Endothelial cell of umbilical vein (primary cell): Measurements from ENCODE around the gene ZSCAN2. TPM values are rescaled to one million over a fixed set of nuclear protein-coding genes. Genes with fewer than 3 reads are reported as not detected.

Experiments used
- BruUV-seq: library from RNA; stranded (reverse); fragments of 400-500 nt; replicated peaks from 2 replicates; lab custom pipeline; 2021; lab: Mats Ljungman, UMichigan
- CTCF ChIA-PET: fragments of 300-600, 350-600 bp; sonication (Branson Sonifier 250); formaldehyde crosslinking; loops from one replicate; lab custom pipeline; 2021; ENCODE audit warnings: antibody characterized with exemption, inconsistent platforms; lab: Charles Lee
- POLR2A ChIA-PET: fragments of 300-600, 350-600 bp; sonication (Branson Sonifier 250); formaldehyde crosslinking; loops from one replicate; lab custom pipeline; 2021; ENCODE audit warnings: antibody characterized with exemption, inconsistent platforms; lab: Charles Lee
- DNase-seq: peaks from one replicate; pipeline ENCODE4 v3.0.0-alpha.2; 2011; ENCODE audit warnings: low read depth, low spot score
- FAIRE-seq: peaks from 2 replicates; lab custom pipeline; 2011; peaks lifted over from hg19 to GRCh38; lab: Jason Lieb, UNC
- H2AFZ ChIP-seq: 2 replicates; pipeline ENCODE4 v1.6.0; 2012; ENCODE audit warnings: low read depth, low read length, control low read depth, inconsistent platforms
- H3K27ac ChIP-seq: 2 replicates; pipeline ENCODE4 v1.5.1; 2011; ENCODE audit warnings: low read depth, mild to moderate bottlenecking, control low read depth, low read length, moderate library complexity; ENCODE audit not compliant: insufficient read depth
- H3K27me3 ChIP-seq, 2 experiments: 2 replicates each; pipeline versions ENCODE4 v1.6.0 to v1.6.1; 2011; ENCODE audit warnings: low read length in 2 of 2, mixed read lengths in 1 of 2; ENCODE audit not compliant: control insufficient read depth in 2 of 2, insufficient read depth in 2 of 2
- H3K36me3 ChIP-seq, 2 experiments: 2 replicates in 1 of 2; 3 replicates in 1 of 2; pipeline ENCODE4 v1.5.1; 2011; ENCODE audit warnings: low read length in 2 of 2, mild to moderate bottlenecking in 1 of 2, moderate library complexity in 1 of 2; ENCODE audit not compliant: control insufficient read depth in 2 of 2, insufficient read depth in 2 of 2; ENCODE audit errors: extremely low read depth in 1 of 2
- H3K4me1 ChIP-seq: 3 replicates; pipeline ENCODE4 v1.5.1; 2011; ENCODE audit warnings: mild to moderate bottlenecking, low read length; ENCODE audit not compliant: control insufficient read depth, insufficient read depth; ENCODE audit errors: extremely low read depth
- H3K4me2 ChIP-seq: 2 replicates; pipeline ENCODE4 v1.6.1; 2011; ENCODE audit warnings: low read length, control low read depth, mixed read lengths; ENCODE audit not compliant: insufficient read depth
- H3K4me3 ChIP-seq, 3 experiments: fragments of 200-600 bp in 1 of 3; sonication (generic), shearing (Covaris generic) in 1 of 3; replicated peaks in 1 of 3; 2 replicates each; pipeline ENCODE4 v1.5.1; 2011 to 2016; ENCODE audit warnings: control low read depth in 3 of 3, low read length in 3 of 3, mild to moderate bottlenecking in 2 of 3, inconsistent platforms in 1 of 3, low read depth in 1 of 3, moderate library complexity in 1 of 3; ENCODE audit not compliant: insufficient read depth in 1 of 3
- H3K79me2 ChIP-seq: 2 replicates; pipeline ENCODE4 v1.6.0; 2012; ENCODE audit warnings: low read length, inconsistent platforms; ENCODE audit not compliant: control insufficient read depth, insufficient read depth
- H3K9ac ChIP-seq: replicated peaks from 2 replicates; pipeline ENCODE3; 2011; ENCODE audit warnings: low read length, control low read depth; ENCODE audit not compliant: insufficient read depth; ENCODE audit errors: extremely low read depth
- H3K9me1 ChIP-seq: replicated peaks from 3 replicates; pipeline ENCODE4 v1.6.0; 2011; ENCODE audit warnings: mild to moderate bottlenecking, low read length; ENCODE audit not compliant: control insufficient read depth, insufficient read depth; ENCODE audit errors: extremely low read depth
- H3K9me3 ChIP-seq: replicated peaks from 2 replicates; pipeline ENCODE4 v1.5.1; 2012; ENCODE audit warnings: low read length, inconsistent platforms; ENCODE audit not compliant: control insufficient read depth, insufficient read depth
- H4K20me1 ChIP-seq: replicated peaks from 2 replicates; pipeline ENCODE3; 2011; ENCODE audit warnings: mild to moderate bottlenecking, low read length; ENCODE audit not compliant: control insufficient read depth, insufficient read depth; ENCODE audit errors: extremely low read depth
- EZH2 ChIP-seq: IDR thresholded peaks from 2 replicates; pipeline ENCODE4 v1.6.1; 2012; ENCODE audit warnings: borderline replicate concordance, low read depth, mild to moderate bottlenecking, moderate library complexity, low read length, inconsistent platforms; ENCODE audit not compliant: severe bottlenecking
- FOS ChIP-seq: IDR thresholded peaks from 2 replicates; pipeline ENCODE4 v1.6.1; 2011; ENCODE audit warnings: mild to moderate bottlenecking, low read length, moderate library complexity, borderline replicate concordance; ENCODE audit not compliant: insufficient read depth
- GATA2 ChIP-seq: IDR thresholded peaks from 2 replicates; pipeline ENCODE4 v1.7.0; 2011; ENCODE audit warnings: low read depth, mild to moderate bottlenecking, moderate library complexity, mixed read lengths, low read length; ENCODE audit not compliant: insufficient read length, insufficient read depth
- JUN ChIP-seq: IDR thresholded peaks from 2 replicates; pipeline ENCODE4 v1.6.1; 2011; ENCODE audit warnings: borderline replicate concordance, low read depth; ENCODE audit not compliant: insufficient read length, insufficient read depth
- MYC ChIP-seq: IDR thresholded peaks from one replicate; pipeline ENCODE4 v1.6.1; 2011; ENCODE audit warnings: mild to moderate bottlenecking, low read depth, low read length
- POLR2A ChIP-seq: IDR thresholded peaks from 2 replicates; pipeline ENCODE4 v1.6.1; 2012; ENCODE audit warnings: low read depth, mild to moderate bottlenecking, control low read depth, low read length
- dilution Hi-C: fragments of 300-500 bp; cut with MboI; formaldehyde crosslinking; loops from one replicate; pipeline ENCODE4 v1.15.0; 2019; ENCODE audit warnings: low sequenced_read_pairs; ENCODE audit not compliant: extremely low pct_ligation_motif_present
- intact Hi-C: fragments of 100-400 bp; cut with micrococcal nuclease; formaldehyde crosslinking; loops from one replicate; pipeline ENCODE4 v1.10.0; 2022
- polyA plus RNA-seq, 4 experiments: library from polyadenylated mRNA; depleted of rRNA in 3 of 4; stranded (reverse) in 3 of 4; unstranded in 1 of 4; fragments of >200 nt; gene quantifications; 2 replicates each; pipeline versions ENCODE4 v1.2.1 to v1.2.3, GENCODE V29; 2011 to 2012; ENCODE audit warnings: missing spikeins in 1 of 4
- total RNA-seq: library from RNA; stranded (reverse); gene quantifications from 2 replicates; pipeline ENCODE4 v1.2.3, GENCODE V29; 2021
- TF ChIP-seq, protein P1 (sequence below), 2 donors: IDR thresholded peaks; 1 replicate in 1 of 2; 2 replicates in 1 of 2; pipeline ENCODE4 v1.5.1; 2011; ENCODE audit warnings: low read length in 2 of 2, mild to moderate bottlenecking in 2 of 2, moderate library complexity in 2 of 2, control low read depth in 1 of 2, inconsistent platforms in 1 of 2, low read depth in 1 of 2; ENCODE audit not compliant: insufficient read depth in 1 of 2; ENCODE audit errors: extremely low read depth in 1 of 2

The ZSCAN2 gene
- total and polyA plus RNA-seq, 2 donors (not counting 3 experiments of a cell fraction or from before 2014, with no cell fraction given), result 12.9 to 13.5 TPM

DNA sequence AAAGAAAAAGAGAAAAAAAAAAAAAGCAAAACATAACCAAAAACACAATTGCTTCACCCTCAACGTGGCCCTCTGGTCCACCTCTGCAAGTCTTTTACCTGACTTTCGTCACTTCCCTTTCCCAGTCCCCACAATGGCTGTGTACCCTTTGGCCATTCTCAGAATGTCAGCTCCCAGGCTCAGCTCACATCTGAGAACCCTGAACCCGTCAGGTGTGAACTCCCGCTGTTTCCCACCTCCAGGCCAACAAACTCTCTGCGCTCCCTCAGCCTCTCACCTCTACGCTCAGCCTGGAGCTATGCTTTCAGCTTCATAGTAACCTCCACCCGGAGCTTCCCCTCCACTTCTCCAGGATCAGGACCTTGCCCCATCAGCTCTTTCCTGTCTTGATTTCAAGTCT lies 23.6 kb downstream of the ZSCAN2 start:
- TF ChIP-seq POLR2A, result no peak
- no peak for TF ChIP-seq EZH2
- TF ChIP-seq, protein P1, sequence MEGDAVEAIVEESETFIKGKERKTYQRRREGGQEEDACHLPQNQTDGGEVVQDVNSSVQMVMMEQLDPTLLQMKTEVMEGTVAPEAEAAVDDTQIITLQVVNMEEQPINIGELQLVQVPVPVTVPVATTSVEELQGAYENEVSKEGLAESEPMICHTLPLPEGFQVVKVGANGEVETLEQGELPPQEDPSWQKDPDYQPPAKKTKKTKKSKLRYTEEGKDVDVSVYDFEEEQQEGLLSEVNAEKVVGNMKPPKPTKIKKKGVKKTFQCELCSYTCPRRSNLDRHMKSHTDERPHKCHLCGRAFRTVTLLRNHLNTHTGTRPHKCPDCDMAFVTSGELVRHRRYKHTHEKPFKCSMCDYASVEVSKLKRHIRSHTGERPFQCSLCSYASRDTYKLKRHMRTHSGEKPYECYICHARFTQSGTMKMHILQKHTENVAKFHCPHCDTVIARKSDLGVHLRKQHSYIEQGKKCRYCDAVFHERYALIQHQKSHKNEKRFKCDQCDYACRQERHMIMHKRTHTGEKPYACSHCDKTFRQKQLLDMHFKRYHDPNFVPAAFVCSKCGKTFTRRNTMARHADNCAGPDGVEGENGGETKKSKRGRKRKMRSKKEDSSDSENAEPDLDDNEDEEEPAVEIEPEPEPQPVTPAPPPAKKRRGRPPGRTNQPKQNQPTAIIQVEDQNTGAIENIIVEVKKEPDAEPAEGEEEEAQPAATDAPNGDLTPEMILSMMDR (IDR thresholded peaks at IDR 0.05; ENCODE audit: extremely low read depth in 1 of 2, insufficient read depth in 1 of 2, low read depth in 1 of 2, low read length in 2 of 2), result no peak
- TF ChIP-seq JUN, result no peak
- no peak for TF ChIP-seq GATA2
- no peak for TF ChIP-seq MYC
- no peak for TF ChIP-seq FOS
- Histone ChIP-seq H3K36me3 (peaks cover 6 to 24% of the 10 kb centered on the region in 2 experiments), H3K9ac (no peak overlapping the region), H2AFZ (no peak overlapping the region), H3K4me3 (no peak overlapping the region), H3K27me3 (no peaks in the 10 kb centered on the region), H3K4me2 (no peak overlapping the region), H3K27ac (no peak overlapping the region), H3K79me2 (no peaks in the 10 kb centered on the region), H3K4me1 (no peaks in the 10 kb centered on the region), H3K9me1 (no peaks in the 10 kb centered on the region), H4K20me1 (no peaks in the 10 kb centered on the region), H3K9me3 (peaks cover 20% of the 10 kb centered on the region)
- dilution Hi-C loops, result no loop called here
- FAIRE-seq (no peak), DNase-seq (no peak)
- ChIA-PET POLR2A (no interaction called here), CTCF (interaction anchor here (1.0 kb wide), 1 partner anchor 25 kb away, joined by 4 read pairs; no protein-coding TSS in a partner anchor)
- intact Hi-C loops, result no loop called here
- BruUV-seq, result no TSS peak
